ENCODE measurements around the gene CPNE4. TPM values are rescaled to one million over a fixed set of nuclear protein-coding genes. Genes with fewer than 3 reads are reported as not detected.

Gene CPNE4
- total RNA-seq, 1 experiment from 2014 or later = 1.9 TPM

DNA sequence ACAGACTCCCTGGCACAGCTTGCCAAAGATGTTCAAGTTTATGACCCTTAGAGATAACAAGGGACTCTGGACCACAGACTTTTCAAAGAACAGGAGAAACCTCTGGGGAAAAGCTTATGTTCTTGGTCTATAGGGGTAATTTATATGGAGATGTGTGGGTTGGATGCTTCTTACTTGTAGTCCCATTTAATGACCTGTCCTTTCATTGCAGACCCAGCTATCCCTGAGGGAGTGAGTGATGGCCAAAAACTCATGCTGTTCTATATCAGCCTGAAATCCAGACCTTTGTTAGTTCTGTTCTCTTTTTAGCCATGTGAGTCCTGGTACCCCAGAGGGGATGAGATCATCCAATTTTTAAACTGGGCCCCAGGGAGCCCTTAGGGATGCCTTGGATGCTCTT lies 488.4 kb downstream of the CPNE4 start:
- Histone ChIP-seq H3K4me2 (ENCODE audit: insufficient read depth, insufficient read length, low read length) (no peak overlapping the region), H3K56ac (ENCODE audit: insufficient read length, low read depth, low read length) (no peak overlapping the region), H3K27me3 (ENCODE audit: insufficient read depth, low read length) (no peaks in the 10 kb centered on the region), H3K18ac (ENCODE audit: insufficient read length, low read depth, low read length) (no peak overlapping the region), H3K9ac (ENCODE audit: extremely low read depth, insufficient read length, low read length) (no peak overlapping the region), H2AK5ac (ENCODE audit: insufficient read length, low read length) (no peak overlapping the region), H3K79me2 (ENCODE audit: insufficient read depth, low read length) (no peaks in the 10 kb centered on the region), H3K4me1 (ENCODE audit: insufficient read depth, low read length) (no peaks in the 10 kb centered on the region), H3K27ac (ENCODE audit: insufficient read length, low read depth, low read length) (no peak overlapping the region), H2BK12ac (ENCODE audit: insufficient read length, low read depth, low read length) (no peak overlapping the region), H2BK120ac (ENCODE audit: low read depth, low read length, poor library complexity, severe bottlenecking) (no peak overlapping the region), H3K79me1 (ENCODE audit: insufficient read depth, low read depth, low read length, poor library complexity, severe bottlenecking) (no peaks in the 10 kb centered on the region), H3K14ac (ENCODE audit: insufficient read depth, low read length) (no peak overlapping the region), H4K8ac (replicated peaks; ENCODE audit: insufficient read length, low read depth, low read length) (no peak overlapping the region), H3T11ph (ENCODE audit: low read length) (no peak overlapping the region), H4K5ac (ENCODE audit: insufficient read length, low read depth, low read length) (no peak overlapping the region), H2BK20ac (ENCODE audit: low read depth, low read length, poor library complexity, severe bottlenecking) (no peak overlapping the region), H3K23me2 (ENCODE audit: insufficient read length, low read depth, low read length, poor library complexity, severe bottlenecking) (no peaks in the 10 kb centered on the region), H4K91ac (ENCODE audit: insufficient read length, low read depth, low read length) (no peak overlapping the region), H2BK15ac (ENCODE audit: low read depth, low read length) (no peak overlapping the region), H4K20me1 (ENCODE audit: control insufficient read depth, insufficient read depth, insufficient read length) (no peaks in the 10 kb centered on the region), H2BK5ac (ENCODE audit: insufficient read length, low read length) (no peak overlapping the region), H2AFZ (ENCODE audit: low read length) (no peak overlapping the region), H3K4ac (ENCODE audit: low read depth, low read length) (no peak overlapping the region), H3K9me3 (ENCODE audit: control insufficient read depth, low read depth, low read length) (no peaks in the 10 kb centered on the region), H3K23ac (ENCODE audit: insufficient read length, low read depth, low read length) (no peak overlapping the region)
- Mint-ChIP-seq H3K9me3 (no peaks in the 10 kb centered on the region), H3K4me1 (no peaks in the 10 kb centered on the region), H3K27me3 (ENCODE audit: low read depth) (no peaks in the 10 kb centered on the region), H3K27ac (no peak overlapping the region), H3K4me3 (no peak overlapping the region), H3K36me3 (ENCODE audit: insufficient read depth in 1 of 3, low read depth in 3 of 3) (no peaks in the 10 kb centered on the region)
- TF ChIP-seq, protein P1, sequence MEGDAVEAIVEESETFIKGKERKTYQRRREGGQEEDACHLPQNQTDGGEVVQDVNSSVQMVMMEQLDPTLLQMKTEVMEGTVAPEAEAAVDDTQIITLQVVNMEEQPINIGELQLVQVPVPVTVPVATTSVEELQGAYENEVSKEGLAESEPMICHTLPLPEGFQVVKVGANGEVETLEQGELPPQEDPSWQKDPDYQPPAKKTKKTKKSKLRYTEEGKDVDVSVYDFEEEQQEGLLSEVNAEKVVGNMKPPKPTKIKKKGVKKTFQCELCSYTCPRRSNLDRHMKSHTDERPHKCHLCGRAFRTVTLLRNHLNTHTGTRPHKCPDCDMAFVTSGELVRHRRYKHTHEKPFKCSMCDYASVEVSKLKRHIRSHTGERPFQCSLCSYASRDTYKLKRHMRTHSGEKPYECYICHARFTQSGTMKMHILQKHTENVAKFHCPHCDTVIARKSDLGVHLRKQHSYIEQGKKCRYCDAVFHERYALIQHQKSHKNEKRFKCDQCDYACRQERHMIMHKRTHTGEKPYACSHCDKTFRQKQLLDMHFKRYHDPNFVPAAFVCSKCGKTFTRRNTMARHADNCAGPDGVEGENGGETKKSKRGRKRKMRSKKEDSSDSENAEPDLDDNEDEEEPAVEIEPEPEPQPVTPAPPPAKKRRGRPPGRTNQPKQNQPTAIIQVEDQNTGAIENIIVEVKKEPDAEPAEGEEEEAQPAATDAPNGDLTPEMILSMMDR (conservative IDR thresholded peaks at IDR 0.05) = no peak
- no peak for DNase-seq
